SKM-1 (cell line): ENCODE data around the gene IL16.
"Not testable (repeated sequence)": the region's sequence is repeated elsewhere in the genome, so short reads cannot be mapped to it uniquely, and the experiment has no call there.

Experiments
- DNase-seq: peaks from one replicate; lab custom pipeline; 2025; ENCODE audit not compliant: unreplicated experiment; lab: John Stamatoyannopoulos, UW

Gene IL16

GRCh38 chr15:81331600-81331999, 134.9 kb downstream of the IL16 start:
- DNase-seq = no peak

- DNase-seq = no peak
Observed at GRCh38 chr15:81332326-81332725, 135.6 kb downstream of the IL16 start.

- DNase-seq = no peak
Observed at GRCh38 chr15:81333363-81333762, 136.7 kb downstream of the IL16 start.

GRCh38 chr15:81334768-81335435, 138.2 kb downstream of the IL16 start:
- no peak for DNase-seq

- DNase-seq = no peak
Observed at GRCh38 chr15:81335631-81336030, 139.0 kb downstream of the IL16 start.

GRCh38 chr15:81336568-81336967, 139.9 kb downstream of the IL16 start:
- DNase-seq = no peak

- DNase-seq = no peak
Observed at GRCh38 chr15:81337241-81337640, 140.6 kb downstream of the IL16 start.

GRCh38 chr15:81337713-81338157, 141.1 kb downstream of the IL16 start:
- DNase-seq = no peak

GRCh38 chr15:81338170-81339007, 141.7 kb downstream of the IL16 start:
- DNase-seq = no peak

GRCh38 chr15:81339321-81339720, 142.6 kb downstream of the IL16 start:
- no peak for DNase-seq

GRCh38 chr15:81339851-81340250, 143.2 kb downstream of the IL16 start:
- no peak for DNase-seq

GRCh38 chr15:81341351-81341750, 144.7 kb downstream of the IL16 start:
- DNase-seq = no peak

GRCh38 chr15:81343371-81343770, 146.7 kb downstream of the IL16 start:
- DNase-seq = no peak

- DNase-seq = no peak
Observed at GRCh38 chr15:81346611-81347010, 149.9 kb downstream of the IL16 start.

- DNase-seq = no peak
Observed at GRCh38 chr15:81347910-81348309, 151.2 kb downstream of the IL16 start.

- DNase-seq = not testable (repeated sequence)
Observed at GRCh38 chr15:81348691-81349090, 152.0 kb downstream of the IL16 start.

GRCh38 chr15:81349271-81349670, 152.6 kb downstream of the IL16 start:
- DNase-seq = no peak

GRCh38 chr15:81351651-81352050, 155.0 kb downstream of the IL16 start:
- DNase-seq = no peak

GRCh38 chr15:81356252-81356651, 159.6 kb downstream of the IL16 start:
- no peak for DNase-seq

- DNase-seq = no peak
Observed at GRCh38 chr15:81357180-81357686, 160.6 kb downstream of the IL16 start.

GRCh38 chr15:81358248-81358647, 161.6 kb downstream of the IL16 start:
- no peak for DNase-seq

- DNase-seq = no peak
Observed at GRCh38 chr15:81360491-81360890, 163.8 kb downstream of the IL16 start.
